GM12801 (cell line): Measurements from ENCODE around the gene C1orf167.

ENCODE experiments used
- TF ChIP-seq, protein P1 (sequence below): IDR thresholded peaks from one replicate; pipeline ENCODE4 v1.5.1; 2011; ENCODE audit warnings: control low read depth; ENCODE audit not compliant: insufficient read length; ENCODE audit errors: extremely low read depth

C1orf167 gene

GRCh38 chr1:11753555-11754208 lies 8.3 kb upstream of the C1orf167 start:
- TF ChIP-seq, protein P1, sequence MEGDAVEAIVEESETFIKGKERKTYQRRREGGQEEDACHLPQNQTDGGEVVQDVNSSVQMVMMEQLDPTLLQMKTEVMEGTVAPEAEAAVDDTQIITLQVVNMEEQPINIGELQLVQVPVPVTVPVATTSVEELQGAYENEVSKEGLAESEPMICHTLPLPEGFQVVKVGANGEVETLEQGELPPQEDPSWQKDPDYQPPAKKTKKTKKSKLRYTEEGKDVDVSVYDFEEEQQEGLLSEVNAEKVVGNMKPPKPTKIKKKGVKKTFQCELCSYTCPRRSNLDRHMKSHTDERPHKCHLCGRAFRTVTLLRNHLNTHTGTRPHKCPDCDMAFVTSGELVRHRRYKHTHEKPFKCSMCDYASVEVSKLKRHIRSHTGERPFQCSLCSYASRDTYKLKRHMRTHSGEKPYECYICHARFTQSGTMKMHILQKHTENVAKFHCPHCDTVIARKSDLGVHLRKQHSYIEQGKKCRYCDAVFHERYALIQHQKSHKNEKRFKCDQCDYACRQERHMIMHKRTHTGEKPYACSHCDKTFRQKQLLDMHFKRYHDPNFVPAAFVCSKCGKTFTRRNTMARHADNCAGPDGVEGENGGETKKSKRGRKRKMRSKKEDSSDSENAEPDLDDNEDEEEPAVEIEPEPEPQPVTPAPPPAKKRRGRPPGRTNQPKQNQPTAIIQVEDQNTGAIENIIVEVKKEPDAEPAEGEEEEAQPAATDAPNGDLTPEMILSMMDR, result no peak

DNA sequence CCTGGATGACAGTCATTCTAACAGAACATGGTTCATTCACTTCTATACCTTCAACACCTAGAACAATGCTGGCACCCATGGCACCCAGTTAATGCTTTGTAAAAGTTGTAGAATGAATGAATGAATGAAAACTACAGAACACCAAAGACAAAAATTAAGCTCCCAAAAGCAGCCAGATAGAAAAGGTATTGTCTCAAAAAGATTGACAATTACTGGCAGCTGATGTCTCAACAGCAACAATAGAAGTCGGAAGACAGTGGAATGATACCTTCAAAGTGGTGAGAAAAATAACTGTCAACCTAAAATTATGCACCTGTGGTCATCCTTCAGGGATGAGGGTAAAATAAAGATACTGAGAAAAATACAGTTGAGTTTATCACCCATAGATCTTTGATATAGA lies 4.9 kb upstream of the C1orf167 start:
- TF ChIP-seq, protein P1, result no peak

DNA sequence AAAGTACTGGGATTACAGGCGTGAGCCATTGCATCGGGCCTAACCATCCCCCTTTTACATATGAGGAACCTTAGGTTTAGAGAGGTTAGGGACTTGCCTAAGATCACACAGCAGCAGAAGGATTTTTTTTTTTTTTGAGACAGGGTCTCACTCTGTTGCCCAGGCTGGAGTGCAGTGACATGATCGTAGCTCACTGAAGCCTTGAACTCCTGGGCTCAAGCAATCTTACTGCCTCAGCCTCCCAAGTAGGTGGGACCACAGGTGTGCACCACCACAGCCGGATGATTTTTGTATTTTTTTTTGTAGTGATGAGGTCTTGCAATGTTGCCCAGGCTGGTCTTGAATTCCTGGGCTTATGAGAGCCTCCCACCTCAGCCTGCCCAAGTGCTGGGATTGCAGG lies 2.2 kb upstream of the C1orf167 start:
- TF ChIP-seq, protein P1, result no peak

- TF ChIP-seq, protein P1, result no peak
These were observed 708 bp upstream of the C1orf167 start for GRCh38 chr1:11761285-11761684.

GRCh38 chr1:11764115-11764514 lies 2.1 kb downstream of the C1orf167 start:
- TF ChIP-seq, protein P1, result no peak

GRCh38 chr1:11764519-11764918 lies 2.5 kb downstream of the C1orf167 start:
- TF ChIP-seq, protein P1, result no peak

DNA sequence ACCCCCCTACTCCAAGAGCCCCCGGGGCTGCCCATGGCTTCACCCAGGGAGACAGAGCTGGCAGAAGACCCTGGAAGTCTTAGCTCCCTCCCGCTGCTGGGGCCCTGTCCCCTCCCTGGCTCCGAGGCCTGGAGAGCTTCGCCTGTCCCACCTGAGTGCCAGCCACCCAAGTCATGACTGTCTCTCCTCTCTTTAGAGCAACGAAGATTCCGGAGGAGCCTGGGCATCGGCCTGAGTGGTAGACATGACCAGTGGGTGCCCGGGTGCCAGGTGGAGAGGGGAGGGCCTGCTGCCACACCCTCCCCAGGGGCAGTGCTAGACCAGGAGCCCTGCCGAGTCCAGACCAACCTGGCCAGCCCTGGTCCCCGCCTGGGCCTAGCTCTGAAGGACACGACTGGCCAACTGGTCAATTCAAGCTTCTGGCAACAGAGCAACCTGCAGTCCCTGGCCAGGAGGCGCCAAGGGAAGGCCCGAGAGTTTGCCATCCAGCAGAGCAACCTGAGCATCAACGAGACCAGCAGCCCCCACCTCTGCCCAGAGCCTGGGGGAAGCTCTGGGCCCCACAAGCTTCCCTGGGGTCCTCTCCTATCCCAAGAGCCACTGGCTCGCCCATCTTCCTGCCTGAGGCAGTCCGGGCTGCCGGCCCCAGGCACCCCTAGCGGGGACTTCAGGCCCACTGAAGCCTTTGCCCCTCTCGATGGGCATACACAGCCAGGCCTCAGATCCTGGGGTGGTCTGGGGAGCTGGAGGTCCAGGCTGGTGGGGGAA lies 3.9 kb downstream of the C1orf167 start:
- TF ChIP-seq, protein P1, result no peak
